K562 (cell line): ENCODE data around the gene FUCA1.

ENCODE experiments used
- ATF6 ChIP-seq: sonication (generic); formaldehyde crosslinking; IDR thresholded peaks from 2 replicates; pipeline ENCODE4 v1.4.0; 2020; ENCODE audit warnings: mild to moderate bottlenecking, missing genetic modification reagents
- CEBPZ ChIP-seq: fragments of 150-350 bp; IDR thresholded peaks from 2 replicates; pipeline ENCODE4 v1.6.1; 2014; ENCODE audit warnings: low read depth, mild to moderate bottlenecking, low read length, borderline replicate concordance
- CREB1 ChIP-seq, 2 experiments: sonication (generic) in 1 of 2; formaldehyde crosslinking in 1 of 2; IDR thresholded peaks; 2 replicates each; pipeline versions ENCODE4 v1.6.1 to v1.8.0; 2012 to 2022; ENCODE audit warnings: inconsistent platforms in 1 of 2, mild to moderate bottlenecking in 1 of 2, missing genetic modification reagents in 1 of 2, moderate library complexity in 1 of 2
- CREB5 ChIP-seq: fragments of 250-450 bp; sonication (Bioruptor Pico); IDR thresholded peaks from 2 replicates; pipeline ENCODE4 v1.5.0; 2020; ENCODE audit warnings: mild to moderate bottlenecking
- E2F4 ChIP-seq: sonication (generic); formaldehyde crosslinking; IDR thresholded peaks from 2 replicates; pipeline ENCODE4 v1.8.0; 2022; ENCODE audit warnings: mild to moderate bottlenecking, low read depth, missing genetic modification reagents
- GABPA ChIP-seq: fragments of 200-800 bp; sonication (Bioruptor generic); conservative IDR thresholded peaks from 2 replicates; pipeline ENCODE4 v1.6.1; 2016; ENCODE audit warnings: low read depth, missing genetic modification characterization, missing compliant biosample characterization
- MAZ ChIP-seq, 2 experiments: fragments of 450-650 bp in 1 of 2; sonication (generic) in 1 of 2; formaldehyde crosslinking; IDR thresholded peaks in 1 of 2; conservative IDR thresholded peaks in 1 of 2; 2 replicates each; pipeline versions ENCODE4 v1.4.0 to v1.5.0; 2020; ENCODE audit warnings: mild to moderate bottlenecking in 1 of 2, missing genetic modification reagents in 1 of 2
- NKRF ChIP-seq: fragments of 450-650 bp; IDR thresholded peaks from 2 replicates; pipeline ENCODE4 v1.6.1; 2016; ENCODE audit warnings: borderline replicate concordance
- POLR2A ChIP-seq: fragments of 450-650 bp; conservative IDR thresholded peaks from 2 replicates; pipeline ENCODE4 v1.6.1; 2016
- YY1 ChIP-seq, 3 experiments: IDR thresholded peaks; 2 replicates each; pipeline ENCODE4 v1.6.1; 2011; ENCODE audit warnings: low read length in 2 of 3, mild to moderate bottlenecking in 2 of 3, moderate library complexity in 2 of 3, borderline replicate concordance in 1 of 3, control low read depth in 1 of 3, low read depth in 1 of 3; ENCODE audit not compliant: insufficient read depth in 3 of 3, insufficient replicate concordance in 2 of 3, control insufficient read depth in 1 of 3, insufficient read length in 1 of 3; ENCODE audit errors: extremely low read depth in 1 of 3
- ZBTB49 ChIP-seq: sonication (generic); formaldehyde crosslinking; IDR thresholded peaks from 2 replicates; pipeline ENCODE4 v1.8.0; 2022; ENCODE audit warnings: missing genetic modification reagents, mild to moderate bottlenecking, borderline replicate concordance

- TF ChIP-seq NKRF (no peak), ATF6 (no peak), CREB1 (IDR thresholded peaks at IDR 0.05) (no peak), CREB1 (CRISPR knock-in tag; IDR thresholded peaks at IDR 0.05) (no peak), ZBTB49 (CRISPR knock-in tag) (no peak), YY1 (IDR thresholded peaks at IDR 0.05; ENCODE audit: borderline replicate concordance in 1 of 3, control insufficient read depth in 1 of 3, extremely low read depth in 1 of 3, insufficient read depth in 3 of 3, insufficient read length in 1 of 3, insufficient replicate concordance in 2 of 3, low read depth in 1 of 3, low read length in 2 of 3) (no peak), MAZ (CRISPR knock-in tag; conservative IDR thresholded peaks at IDR 0.05 in 1 of 2, IDR thresholded peaks at IDR 0.05 in 1 of 2) (no peak), CREB5 (CRISPR knock-in tag) (no peak), GABPA (no peak), CEBPZ (no peak), E2F4 (CRISPR knock-in tag) (no peak), POLR2A (no peak)
Measured at GRCh38 chr1:23906731-23907130, 38.6 kb upstream of the FUCA1 start.
